GM23338 (cell line): ENCODE measurements around the gene KRTAP10-10. TPM values are rescaled to one million over a fixed set of nuclear protein-coding genes. Genes with fewer than 3 reads are reported as not detected.

Experiments
- ATAC-seq: fragments of 200-7000 bp; cut with Tn5 transposase; 3 replicates; pipeline ENCODE4 v1.9.1; 2020
- DNase-seq: peaks from one replicate; pipeline ENCODE4 v3.0.0-alpha.2; 2015; ENCODE audit warnings: low spot score
- H2AFZ ChIP-seq: fragments of 200-600 bp; sonication (generic); 2 replicates; pipeline ENCODE4 v1.8.0; 2016; ENCODE audit warnings: antibody characterized with exemption, mild to moderate bottlenecking, moderate library complexity
- H3F3A ChIP-seq: fragments of 200-600 bp; sonication (generic); replicated peaks from 2 replicates; pipeline ENCODE4 v1.8.0; 2017; ENCODE audit warnings: antibody characterized with exemption, mixed run types, low read depth
- H3K27ac ChIP-seq: fragments of 200-600 bp; sonication (generic); 2 replicates; pipeline ENCODE4 v1.6.1; 2016; ENCODE audit warnings: low read depth
- H3K27me3 ChIP-seq: fragments of 200-600 bp; sonication (generic); 2 replicates; pipeline ENCODE4 v1.8.0; 2016; ENCODE audit warnings: mild to moderate bottlenecking, mixed run types, moderate library complexity; ENCODE audit not compliant: insufficient read depth
- H3K36me3 ChIP-seq: fragments of 200-600 bp; sonication (generic); 2 replicates; pipeline ENCODE4 v1.8.0; 2016; ENCODE audit warnings: mild to moderate bottlenecking; ENCODE audit not compliant: insufficient read depth
- H3K4me1 ChIP-seq: fragments of 200-600 bp; sonication (generic); 2 replicates; pipeline ENCODE4 v1.8.0; 2016; ENCODE audit warnings: mild to moderate bottlenecking, moderate library complexity; ENCODE audit not compliant: insufficient read depth
- H3K4me2 ChIP-seq: fragments of 200-600 bp; sonication (generic); 2 replicates; pipeline ENCODE4 v1.7.1; 2017; ENCODE audit warnings: mixed run types
- H3K4me3 ChIP-seq: fragments of 200-600 bp; sonication (generic); 2 replicates; pipeline ENCODE4 v1.6.1; 2016; ENCODE audit warnings: mixed run types
- H3K79me2 ChIP-seq: fragments of 200-600 bp; sonication (generic); replicated peaks from 2 replicates; pipeline ENCODE4 v1.8.0; 2017; ENCODE audit warnings: mild to moderate bottlenecking; ENCODE audit not compliant: insufficient read depth
- H3K9me2 ChIP-seq: fragments of 200-600 bp; sonication (generic); 2 replicates; pipeline ENCODE4 v1.8.0; 2017; ENCODE audit not compliant: insufficient read depth
- H4K20me1 ChIP-seq: fragments of 200-600 bp; sonication (generic); replicated peaks from 2 replicates; pipeline ENCODE4 v1.8.0; 2017; ENCODE audit warnings: mild to moderate bottlenecking; ENCODE audit not compliant: insufficient read depth
- H3K27ac Mint-ChIP-seq: 2 replicates; pipeline ENCODE4 v1.8.0; 2020; ENCODE audit warnings: inconsistent platforms, mild to moderate bottlenecking, moderate library complexity, mixed read lengths
- H3K27me3 Mint-ChIP-seq: 3 replicates; pipeline ENCODE4 v1.8.0; 2022; ENCODE audit warnings: low read depth, mild to moderate bottlenecking, moderate library complexity, mixed read lengths, inconsistent platforms; ENCODE audit not compliant: insufficient read depth, poor library complexity
- H3K36me3 Mint-ChIP-seq: 3 replicates; pipeline ENCODE4 v1.8.0; 2021; ENCODE audit warnings: low read depth, mild to moderate bottlenecking, inconsistent platforms, moderate library complexity, mixed read lengths
- H3K4me1 Mint-ChIP-seq: 3 replicates; pipeline ENCODE4 v1.8.0; 2020; ENCODE audit warnings: mild to moderate bottlenecking, inconsistent platforms, mixed read lengths
- H3K4me3 Mint-ChIP-seq: 3 replicates; pipeline ENCODE4 v1.8.0; 2021; ENCODE audit warnings: moderate library complexity, mild to moderate bottlenecking, inconsistent platforms, mixed read lengths
- H3K9me3 Mint-ChIP-seq: 3 replicates; pipeline ENCODE4 v1.8.0; 2020; ENCODE audit warnings: moderate library complexity, mild to moderate bottlenecking, inconsistent platforms, mixed read lengths
- CREB1 ChIP-seq: fragments of 250-450 bp; sonication (Bioruptor Pico); IDR thresholded peaks from 2 replicates; pipeline ENCODE4 v1.5.0; 2020; ENCODE audit warnings: low read depth, mild to moderate bottlenecking, moderate library complexity
- EZH2 ChIP-seq: fragments of 200-600 bp; sonication (generic); IDR thresholded peaks from one replicate; pipeline ENCODE4 v1.8.0; 2017; ENCODE audit warnings: antibody characterized with exemption, mild to moderate bottlenecking, low read depth; ENCODE audit not compliant: unreplicated experiment
- EZH2phosphoT487 ChIP-seq: fragments of 200-600 bp; sonication (generic); IDR thresholded peaks from one replicate; pipeline ENCODE4 v1.8.1; 2018; ENCODE audit warnings: antibody characterized with exemption; ENCODE audit not compliant: unreplicated experiment
- POLR2AphosphoS5 ChIP-seq: IDR thresholded peaks from 2 replicates; pipeline ENCODE4 v1.6.1; 2016; ENCODE audit warnings: antibody characterized with exemption, low read depth
- STAT1 ChIP-seq: IDR thresholded peaks from one replicate; pipeline ENCODE4 v1.6.1; 2016; ENCODE audit warnings: antibody characterized with exemption; ENCODE audit not compliant: unreplicated experiment
- ZNF114 ChIP-seq: fragments of 250-450 bp; sonication (Bioruptor Pico); IDR thresholded peaks from 2 replicates; pipeline ENCODE4 v1.5.0; 2020; ENCODE audit warnings: mild to moderate bottlenecking, moderate library complexity
- ZNF331 ChIP-seq: fragments of 250-450 bp; sonication (Bioruptor Pico); IDR thresholded peaks from 2 replicates; pipeline ENCODE4 v1.5.0; 2020; ENCODE audit warnings: low read depth, mild to moderate bottlenecking, moderate library complexity
- polyA plus RNA-seq: library from polyadenylated mRNA; unstranded; fragments of >200 nt; fragmentation: Nextera tagmentation; extraction: Ambion mirVana; gene quantifications from 2 replicates; pipeline ENCODE4 v1.2.1, GENCODE V29; 2016
- total RNA-seq: library from RNA; depleted of rRNA; stranded (reverse); fragments of >200 nt; shearing (Covaris generic); gene quantifications from 2 replicates; pipeline ENCODE4 v1.2.3, GENCODE V29; 2014
- TF ChIP-seq, protein P1 (sequence below), 2 experiments: fragments of 200-600 bp in 1 of 2; sonication (generic) in 1 of 2; conservative IDR thresholded peaks; 2 replicates each; pipeline versions ENCODE4 v1.5.1 to v1.6.1; 2016 to 2017; ENCODE audit warnings: antibody characterized with exemption in 2 of 2, low read depth in 2 of 2, mild to moderate bottlenecking in 2 of 2, moderate library complexity in 1 of 2
- TF ChIP-seq, protein P2 (sequence below): fragments of 250-450 bp; sonication (Bioruptor Pico); IDR thresholded peaks from 2 replicates; pipeline ENCODE4 v1.5.0; 2020; ENCODE audit warnings: mild to moderate bottlenecking, moderate library complexity
- TF ChIP-seq, protein P3 (sequence below): IDR thresholded peaks from one replicate; pipeline ENCODE4 v1.6.1; 2018; ENCODE audit warnings: antibody characterized with exemption; ENCODE audit not compliant: unreplicated experiment

KRTAP10-10 gene
- total and polyA plus RNA-seq, 2 experiments from 2014 or later: not detected

DNA sequence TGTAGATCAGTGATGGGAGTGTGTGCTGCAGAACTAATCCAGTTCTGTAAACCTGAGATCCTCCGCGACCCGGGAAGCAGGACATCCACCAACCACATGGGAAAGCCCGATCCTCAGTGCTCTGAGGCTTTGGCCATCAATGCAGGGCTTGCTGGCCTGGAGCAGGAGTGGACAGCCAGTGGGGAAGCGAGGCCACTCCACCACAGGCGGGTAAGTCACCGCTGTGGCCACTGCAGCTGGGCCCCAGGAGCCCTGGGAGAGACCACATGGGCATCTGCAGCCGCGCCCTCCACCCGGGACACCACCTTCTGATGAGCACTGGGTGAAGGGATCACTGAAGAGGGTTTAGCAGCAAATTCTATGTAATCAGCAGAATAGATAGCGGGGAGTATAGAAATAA lies 44.0 kb downstream of the KRTAP10-10 start (continued):
- TF ChIP-seq EZH2phosphoT487: no peak

DNA sequence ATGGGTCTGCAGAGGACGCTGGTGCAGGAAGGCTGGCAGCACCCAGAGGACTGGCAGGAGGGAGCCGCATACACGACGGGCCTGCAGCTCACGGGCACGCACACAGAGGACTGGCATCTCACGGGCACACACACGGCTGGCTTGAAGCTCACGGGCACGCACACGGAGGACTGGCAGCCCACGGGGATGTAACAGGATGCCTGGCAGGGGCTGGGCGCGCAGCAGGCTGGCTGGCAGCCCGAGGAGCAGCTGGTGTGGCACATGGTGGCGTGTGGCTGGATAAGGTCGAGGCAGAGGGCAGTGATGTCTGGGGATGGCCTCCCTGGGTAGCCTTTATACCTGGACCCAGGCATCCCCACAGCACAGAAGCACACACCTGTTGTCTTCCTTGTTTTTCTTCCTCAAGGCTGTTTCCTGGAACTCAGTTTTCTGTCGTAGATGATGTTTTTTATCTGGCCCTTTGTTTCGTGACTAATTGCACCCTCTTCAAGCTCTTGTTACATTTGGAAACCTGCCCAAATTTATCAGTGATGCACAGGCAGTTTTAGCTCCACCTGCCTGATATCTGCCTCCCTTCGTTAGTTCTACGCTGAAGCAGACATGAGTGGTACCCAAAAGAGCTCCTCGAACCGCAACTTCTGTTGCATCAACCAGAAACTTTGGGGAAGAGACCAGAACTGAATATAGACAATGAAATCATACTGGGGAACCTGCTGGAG lies 44.9 kb downstream of the KRTAP10-10 start, which contains the start of gene KRTAP12-1:
KRTAP12-1 (minus strand) TSS at position 303 of the 719 bp plus-strand sequence; CDS start at position 263, 40 bp downstream.
- H3K9me2 ChIP-seq: no peaks in the 10 kb centered on the region; the same call in 1 of the 2 replicates
- no peaks in the 10 kb centered on the region for H3K36me3 ChIP-seq
- no peaks in the 10 kb centered on the region; the same call in 1 of the 3 replicates for H3K9me3 Mint-ChIP-seq
- H3K4me2 ChIP-seq: no peak within 1 kb of the TSS
- H3K27ac ChIP-seq: no peak within 1 kb of the TSS
- no peaks in the 10 kb centered on the region for H4K20me1 ChIP-seq
- no peak within 1 kb of the TSS for H3K4me3 ChIP-seq
- H3K27me3 ChIP-seq: no peaks in the 10 kb centered on the region
- H3K27ac Mint-ChIP-seq: no peak within 1 kb of the TSS
- 0 out of 2 replicates have a peak, but pooled peaks cover 1% of the 10 kb centered on the region for H3F3A ChIP-seq
- H3K4me3 Mint-ChIP-seq: no peak within 1 kb of the TSS
- no peaks in the 10 kb centered on the region for H3K79me2 ChIP-seq
- ATAC-seq (no peak), DNase-seq (no peak)
- H3K4me1 Mint-ChIP-seq: peaks cover 12% of the 10 kb centered on the region
- no peak for TF ChIP-seq STAT1
- no peak for TF ChIP-seq CREB1 (CRISPR knock-in tag)
- TF ChIP-seq, protein P1, sequence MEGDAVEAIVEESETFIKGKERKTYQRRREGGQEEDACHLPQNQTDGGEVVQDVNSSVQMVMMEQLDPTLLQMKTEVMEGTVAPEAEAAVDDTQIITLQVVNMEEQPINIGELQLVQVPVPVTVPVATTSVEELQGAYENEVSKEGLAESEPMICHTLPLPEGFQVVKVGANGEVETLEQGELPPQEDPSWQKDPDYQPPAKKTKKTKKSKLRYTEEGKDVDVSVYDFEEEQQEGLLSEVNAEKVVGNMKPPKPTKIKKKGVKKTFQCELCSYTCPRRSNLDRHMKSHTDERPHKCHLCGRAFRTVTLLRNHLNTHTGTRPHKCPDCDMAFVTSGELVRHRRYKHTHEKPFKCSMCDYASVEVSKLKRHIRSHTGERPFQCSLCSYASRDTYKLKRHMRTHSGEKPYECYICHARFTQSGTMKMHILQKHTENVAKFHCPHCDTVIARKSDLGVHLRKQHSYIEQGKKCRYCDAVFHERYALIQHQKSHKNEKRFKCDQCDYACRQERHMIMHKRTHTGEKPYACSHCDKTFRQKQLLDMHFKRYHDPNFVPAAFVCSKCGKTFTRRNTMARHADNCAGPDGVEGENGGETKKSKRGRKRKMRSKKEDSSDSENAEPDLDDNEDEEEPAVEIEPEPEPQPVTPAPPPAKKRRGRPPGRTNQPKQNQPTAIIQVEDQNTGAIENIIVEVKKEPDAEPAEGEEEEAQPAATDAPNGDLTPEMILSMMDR (conservative IDR thresholded peaks at IDR 0.05; ENCODE audit: low read depth in 2 of 2): no peak
- TF ChIP-seq, protein P2, sequence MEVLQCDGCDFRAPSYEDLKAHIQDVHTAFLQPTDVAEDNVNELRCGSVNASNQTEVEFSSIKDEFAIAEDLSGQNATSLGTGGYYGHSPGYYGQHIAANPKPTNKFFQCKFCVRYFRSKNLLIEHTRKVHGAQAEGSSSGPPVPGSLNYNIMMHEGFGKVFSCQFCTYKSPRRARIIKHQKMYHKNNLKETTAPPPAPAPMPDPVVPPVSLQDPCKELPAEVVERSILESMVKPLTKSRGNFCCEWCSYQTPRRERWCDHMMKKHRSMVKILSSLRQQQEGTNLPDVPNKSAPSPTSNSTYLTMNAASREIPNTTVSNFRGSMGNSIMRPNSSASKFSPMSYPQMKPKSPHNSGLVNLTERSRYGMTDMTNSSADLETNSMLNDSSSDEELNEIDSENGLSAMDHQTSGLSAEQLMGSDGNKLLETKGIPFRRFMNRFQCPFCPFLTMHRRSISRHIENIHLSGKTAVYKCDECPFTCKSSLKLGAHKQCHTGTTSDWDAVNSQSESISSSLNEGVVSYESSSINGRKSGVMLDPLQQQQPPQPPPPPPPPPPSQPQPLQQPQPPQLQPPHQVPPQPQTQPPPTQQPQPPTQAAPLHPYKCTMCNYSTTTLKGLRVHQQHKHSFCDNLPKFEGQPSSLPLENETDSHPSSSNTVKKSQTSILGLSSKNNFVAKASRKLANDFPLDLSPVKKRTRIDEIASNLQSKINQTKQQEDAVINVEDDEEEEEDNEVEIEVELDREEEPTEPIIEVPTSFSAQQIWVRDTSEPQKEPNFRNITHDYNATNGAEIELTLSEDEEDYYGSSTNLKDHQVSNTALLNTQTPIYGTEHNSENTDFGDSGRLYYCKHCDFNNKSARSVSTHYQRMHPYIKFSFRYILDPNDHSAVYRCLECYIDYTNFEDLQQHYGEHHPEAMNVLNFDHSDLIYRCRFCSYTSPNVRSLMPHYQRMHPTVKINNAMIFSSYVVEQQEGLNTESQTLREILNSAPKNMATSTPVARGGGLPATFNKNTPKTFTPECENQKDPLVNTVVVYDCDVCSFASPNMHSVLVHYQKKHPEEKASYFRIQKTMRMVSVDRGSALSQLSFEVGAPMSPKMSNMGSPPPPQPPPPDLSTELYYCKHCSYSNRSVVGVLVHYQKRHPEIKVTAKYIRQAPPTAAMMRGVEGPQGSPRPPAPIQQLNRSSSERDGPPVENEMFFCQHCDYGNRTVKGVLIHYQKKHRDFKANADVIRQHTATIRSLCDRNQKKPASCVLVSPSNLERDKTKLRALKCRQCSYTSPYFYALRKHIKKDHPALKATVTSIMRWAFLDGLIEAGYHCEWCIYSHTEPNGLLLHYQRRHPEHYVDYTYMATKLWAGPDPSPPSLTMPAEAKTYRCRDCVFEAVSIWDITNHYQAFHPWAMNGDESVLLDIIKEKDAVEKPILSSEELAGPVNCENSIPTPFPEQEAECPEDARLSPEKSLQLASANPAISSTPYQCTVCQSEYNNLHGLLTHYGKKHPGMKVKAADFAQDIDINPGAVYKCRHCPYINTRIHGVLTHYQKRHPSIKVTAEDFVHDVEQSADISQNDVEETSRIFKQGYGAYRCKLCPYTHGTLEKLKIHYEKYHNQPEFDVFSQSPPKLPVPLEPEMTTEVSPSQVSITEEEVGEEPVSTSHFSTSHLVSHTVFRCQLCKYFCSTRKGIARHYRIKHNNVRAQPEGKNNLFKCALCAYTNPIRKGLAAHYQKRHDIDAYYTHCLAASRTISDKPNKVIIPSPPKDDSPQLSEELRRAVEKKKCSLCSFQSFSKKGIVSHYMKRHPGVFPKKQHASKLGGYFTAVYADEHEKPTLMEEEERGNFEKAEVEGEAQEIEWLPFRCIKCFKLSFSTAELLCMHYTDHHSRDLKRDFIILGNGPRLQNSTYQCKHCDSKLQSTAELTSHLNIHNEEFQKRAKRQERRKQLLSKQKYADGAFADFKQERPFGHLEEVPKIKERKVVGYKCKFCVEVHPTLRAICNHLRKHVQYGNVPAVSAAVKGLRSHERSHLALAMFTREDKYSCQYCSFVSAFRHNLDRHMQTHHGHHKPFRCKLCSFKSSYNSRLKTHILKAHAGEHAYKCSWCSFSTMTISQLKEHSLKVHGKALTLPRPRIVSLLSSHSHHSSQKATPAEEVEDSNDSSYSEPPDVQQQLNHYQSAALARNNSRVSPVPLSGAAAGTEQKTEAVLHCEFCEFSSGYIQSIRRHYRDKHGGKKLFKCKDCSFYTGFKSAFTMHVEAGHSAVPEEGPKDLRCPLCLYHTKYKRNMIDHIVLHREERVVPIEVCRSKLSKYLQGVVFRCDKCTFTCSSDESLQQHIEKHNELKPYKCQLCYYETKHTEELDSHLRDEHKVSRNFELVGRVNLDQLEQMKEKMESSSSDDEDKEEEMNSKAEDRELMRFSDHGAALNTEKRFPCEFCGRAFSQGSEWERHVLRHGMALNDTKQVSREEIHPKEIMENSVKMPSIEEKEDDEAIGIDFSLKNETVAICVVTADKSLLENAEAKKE (CRISPR knock-in tag): no peak
- TF ChIP-seq, protein P3, sequence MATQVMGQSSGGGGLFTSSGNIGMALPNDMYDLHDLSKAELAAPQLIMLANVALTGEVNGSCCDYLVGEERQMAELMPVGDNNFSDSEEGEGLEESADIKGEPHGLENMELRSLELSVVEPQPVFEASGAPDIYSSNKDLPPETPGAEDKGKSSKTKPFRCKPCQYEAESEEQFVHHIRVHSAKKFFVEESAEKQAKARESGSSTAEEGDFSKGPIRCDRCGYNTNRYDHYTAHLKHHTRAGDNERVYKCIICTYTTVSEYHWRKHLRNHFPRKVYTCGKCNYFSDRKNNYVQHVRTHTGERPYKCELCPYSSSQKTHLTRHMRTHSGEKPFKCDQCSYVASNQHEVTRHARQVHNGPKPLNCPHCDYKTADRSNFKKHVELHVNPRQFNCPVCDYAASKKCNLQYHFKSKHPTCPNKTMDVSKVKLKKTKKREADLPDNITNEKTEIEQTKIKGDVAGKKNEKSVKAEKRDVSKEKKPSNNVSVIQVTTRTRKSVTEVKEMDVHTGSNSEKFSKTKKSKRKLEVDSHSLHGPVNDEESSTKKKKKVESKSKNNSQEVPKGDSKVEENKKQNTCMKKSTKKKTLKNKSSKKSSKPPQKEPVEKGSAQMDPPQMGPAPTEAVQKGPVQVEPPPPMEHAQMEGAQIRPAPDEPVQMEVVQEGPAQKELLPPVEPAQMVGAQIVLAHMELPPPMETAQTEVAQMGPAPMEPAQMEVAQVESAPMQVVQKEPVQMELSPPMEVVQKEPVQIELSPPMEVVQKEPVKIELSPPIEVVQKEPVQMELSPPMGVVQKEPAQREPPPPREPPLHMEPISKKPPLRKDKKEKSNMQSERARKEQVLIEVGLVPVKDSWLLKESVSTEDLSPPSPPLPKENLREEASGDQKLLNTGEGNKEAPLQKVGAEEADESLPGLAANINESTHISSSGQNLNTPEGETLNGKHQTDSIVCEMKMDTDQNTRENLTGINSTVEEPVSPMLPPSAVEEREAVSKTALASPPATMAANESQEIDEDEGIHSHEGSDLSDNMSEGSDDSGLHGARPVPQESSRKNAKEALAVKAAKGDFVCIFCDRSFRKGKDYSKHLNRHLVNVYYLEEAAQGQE: no peak
- TF ChIP-seq ZNF114 (CRISPR knock-in tag): no peak
- TF ChIP-seq ZNF331 (CRISPR knock-in tag): no peak
- TF ChIP-seq EZH2: no peak
- no peak for TF ChIP-seq POLR2AphosphoS5
- peaks cover 9% of the 10 kb centered on the region for H3K27me3 Mint-ChIP-seq
- H3K4me1 ChIP-seq: peaks cover 6% of the 10 kb centered on the region
- no peaks in the 10 kb centered on the region for H3K36me3 Mint-ChIP-seq
- H2AFZ ChIP-seq: peak within 1 kb of the TSS; percentile 32; the same call in 1 of the 2 replicates
